HCT116 (cell line): ENCODE data around the gene CDYL. TPM values are rescaled to one million over a fixed set of nuclear protein-coding genes. Genes with fewer than 3 reads are reported as not detected.

Experiments
- ATAC-seq: fragments of 200-7000 bp; cut with Tn5 transposase; 2 replicates; pipeline ENCODE4 v1.9.1; 2020; ENCODE audit warnings: mild to moderate bottlenecking, moderate library complexity
- BruUV-seq: library from RNA; stranded (reverse); fragments of 400-500 nt; replicated peaks from 2 replicates; lab custom pipeline; 2021; lab: Mats Ljungman, UMichigan
- CTCF ChIA-PET: fragments of 300-600 bp; sonication (Branson Sonifier 250); formaldehyde crosslinking; loops from one replicate; lab custom pipeline; 2021; ENCODE audit warnings: antibody characterized with exemption; lab: Charles Lee
- POLR2A ChIA-PET: fragments of 300-600, 350-600 bp; sonication (Branson Sonifier 250); formaldehyde crosslinking; loops from one replicate; lab custom pipeline; 2021; ENCODE audit warnings: antibody characterized with exemption; lab: Charles Lee
- RAD21 ChIA-PET, 2 experiments: fragments of 300-600 bp; sonication (Branson Sonifier 250); formaldehyde crosslinking; loops; one replicate each; lab custom pipeline; 2023; ENCODE audit warnings: low total read pairs in 2 of 2; ENCODE audit not compliant: uncharacterized antibody in 2 of 2, unreplicated experiment in 2 of 2, low non-redundant PET in 1 of 2; lab: Charles Lee
- DNase-seq: peaks from one replicate; pipeline ENCODE4 v3.0.0-alpha.2; 2010; ENCODE audit warnings: low read depth, low spot score
- H2AFZ ChIP-seq: fragments of 200-600 bp; shearing (Covaris generic), sonication (generic); 2 replicates; pipeline ENCODE4 v1.6.1; 2017; ENCODE audit warnings: low read depth, mixed run types, mixed read lengths, antibody characterized with exemption, low read length; ENCODE audit not compliant: poor library complexity, severe bottlenecking
- H3K27ac ChIP-seq: 2 replicates; pipeline ENCODE4 v1.5.1; 2012; ENCODE audit warnings: low read depth, low read length
- H3K27me3 ChIP-seq: fragments of 200-600 bp; sonication (generic); 2 replicates; pipeline ENCODE4 v1.6.1; 2016; ENCODE audit warnings: mixed run types, low read length, mixed read lengths; ENCODE audit not compliant: insufficient read depth
- H3K36me3 ChIP-seq, 2 experiments: fragments of 200-500 bp in 1 of 2; fragments of 200-600 bp in 1 of 2; sonication (Bioruptor generic) in 1 of 2; sonication (generic) in 1 of 2; 2 replicates each; pipeline versions ENCODE4 v1.5.1 to v1.6.1; 2014 to 2016; ENCODE audit warnings: low read length in 2 of 2, inconsistent platforms in 1 of 2, mixed read lengths in 1 of 2, mixed run types in 1 of 2; ENCODE audit not compliant: insufficient read depth in 2 of 2, control insufficient read depth in 1 of 2
- H3K4me1 ChIP-seq, 2 experiments: fragments of 200-600 bp in 1 of 2; sonication (generic) in 1 of 2; 2 replicates each; pipeline versions ENCODE4 v1.5.1 to v1.6.1; 2012 to 2017; ENCODE audit warnings: low read length in 2 of 2, inconsistent platforms in 1 of 2, mild to moderate bottlenecking in 1 of 2, mixed read lengths in 1 of 2, mixed run types in 1 of 2, moderate library complexity in 1 of 2; ENCODE audit not compliant: insufficient read depth in 2 of 2, control insufficient read depth in 1 of 2
- H3K4me2 ChIP-seq: fragments of 200-600 bp; sonication (generic); 2 replicates; pipeline ENCODE4 v1.6.1; 2017; ENCODE audit warnings: mixed run types, low read length, mixed read lengths
- H3K4me3 ChIP-seq, 2 experiments: fragments of 200-600 bp in 1 of 2; sonication (generic) in 1 of 2; replicated peaks in 1 of 2; 2 replicates each; pipeline ENCODE4 v1.5.1; 2011 to 2016; ENCODE audit warnings: low read length in 2 of 2, control low read depth in 1 of 2, low read depth in 1 of 2, mild to moderate bottlenecking in 1 of 2, mixed read lengths in 1 of 2, mixed run types in 1 of 2
- H3K79me2 ChIP-seq: fragments of 200-600 bp; sonication (generic); 2 replicates; pipeline ENCODE4 v1.6.1; 2017; ENCODE audit warnings: mild to moderate bottlenecking, mixed run types, low read length, moderate library complexity, mixed read lengths; ENCODE audit not compliant: insufficient read depth
- H3K9ac ChIP-seq: fragments of 200-600 bp; sonication (generic); 2 replicates; pipeline ENCODE4 v1.6.1; 2016; ENCODE audit warnings: low read length, mixed read lengths
- H3K9me2 ChIP-seq: fragments of 200-600 bp; sonication (generic), shearing (Covaris generic); 2 replicates; pipeline ENCODE4 v1.6.1; 2017; ENCODE audit warnings: mixed run types, mild to moderate bottlenecking, moderate library complexity; ENCODE audit not compliant: insufficient read depth
- H3K9me3 ChIP-seq, 2 experiments: fragments of 200-500 bp in 1 of 2; fragments of 200-600 bp in 1 of 2; sonication (Bioruptor generic) in 1 of 2; sonication (generic) in 1 of 2; 2 replicates each; pipeline ENCODE4 v1.6.1; 2014 to 2017; ENCODE audit warnings: low read length in 2 of 2, mixed read lengths in 2 of 2, inconsistent platforms in 1 of 2, low read depth in 1 of 2, mild to moderate bottlenecking in 1 of 2, mixed run types in 1 of 2, moderate library complexity in 1 of 2; ENCODE audit not compliant: control insufficient read depth in 1 of 2, insufficient read depth in 1 of 2
- H4K20me1 ChIP-seq: fragments of 200-600 bp; sonication (generic), shearing (Covaris generic); 2 replicates; pipeline ENCODE4 v1.6.1; 2017; ENCODE audit warnings: mixed run types, mild to moderate bottlenecking, moderate library complexity; ENCODE audit not compliant: insufficient read depth
- ATF3 ChIP-seq: IDR thresholded peaks from 2 replicates; pipeline ENCODE4 v1.6.1; 2012
- CTCF ChIP-seq, 3 experiments: fragments of 200-600 bp in 1 of 3; sonication (generic) in 1 of 3; IDR thresholded peaks in 2 of 3; conservative IDR thresholded peaks in 1 of 3; 2 replicates each; pipeline ENCODE4 v1.5.1; 2012 to 2017; ENCODE audit warnings: low read depth in 2 of 3, low read length in 2 of 3, antibody characterized with exemption in 1 of 3, borderline replicate concordance in 1 of 3, control low read depth in 1 of 3, mild to moderate bottlenecking in 1 of 3, mixed read lengths in 1 of 3, mixed run types in 1 of 3, moderate library complexity in 1 of 3; ENCODE audit not compliant: insufficient read depth in 1 of 3
- EGR1 ChIP-seq: IDR thresholded peaks from 2 replicates; pipeline ENCODE4 v1.6.1; 2012; ENCODE audit warnings: low read depth
- EZH2phosphoT487 ChIP-seq: fragments of 200-600 bp; IDR thresholded peaks from 2 replicates; pipeline ENCODE4 v1.6.1; 2018; ENCODE audit warnings: antibody characterized with exemption, borderline replicate concordance
- FOSL1 ChIP-seq: IDR thresholded peaks from 2 replicates; pipeline ENCODE4 v1.6.1; 2012; ENCODE audit warnings: low read depth
- POLR2AphosphoS5 ChIP-seq: IDR thresholded peaks from 2 replicates; pipeline ENCODE4 v1.6.1; 2011; ENCODE audit warnings: mild to moderate bottlenecking, low read depth, low read length, moderate library complexity
- REST ChIP-seq: IDR thresholded peaks from 2 replicates; pipeline ENCODE4 v1.6.1; 2012; ENCODE audit warnings: low read depth
- TCF7L2 ChIP-seq: IDR thresholded peaks from 2 replicates; pipeline ENCODE4 v1.7.0; 2011; ENCODE audit warnings: borderline replicate concordance, inconsistent platforms; ENCODE audit not compliant: insufficient read depth, insufficient read length; ENCODE audit errors: extremely low read depth
- ZFX ChIP-seq: fragments of 450-650 bp; IDR thresholded peaks from 2 replicates; pipeline ENCODE4 v1.6.1; 2017
- ZNF274 ChIP-seq: fragments of 200-500 bp; sonication (Bioruptor generic); IDR thresholded peaks from 2 replicates; pipeline ENCODE4 v1.6.1; 2014; ENCODE audit warnings: mild to moderate bottlenecking, low read depth, low read length, inconsistent platforms
- intact Hi-C: fragments of 100-400 bp; cut with micrococcal nuclease; formaldehyde crosslinking; loops from 2 replicates; pipeline ENCODE4 v1.10.0; 2022
- total RNA-seq: library from RNA; stranded (reverse); gene quantifications from one replicate; pipeline ENCODE4 v1.2.1, GENCODE V29; 2021; ENCODE audit not compliant: unreplicated experiment
- TF ChIP-seq, protein P1 (sequence below): IDR thresholded peaks from 2 replicates; pipeline ENCODE4 v1.6.1; 2011; ENCODE audit warnings: mild to moderate bottlenecking, low read length, moderate library complexity; ENCODE audit not compliant: insufficient replicate concordance; ENCODE audit errors: extremely low read depth

Gene CDYL
- total RNA-seq, 1 experiment from 2014 or later, result 42.6 TPM

DNA sequence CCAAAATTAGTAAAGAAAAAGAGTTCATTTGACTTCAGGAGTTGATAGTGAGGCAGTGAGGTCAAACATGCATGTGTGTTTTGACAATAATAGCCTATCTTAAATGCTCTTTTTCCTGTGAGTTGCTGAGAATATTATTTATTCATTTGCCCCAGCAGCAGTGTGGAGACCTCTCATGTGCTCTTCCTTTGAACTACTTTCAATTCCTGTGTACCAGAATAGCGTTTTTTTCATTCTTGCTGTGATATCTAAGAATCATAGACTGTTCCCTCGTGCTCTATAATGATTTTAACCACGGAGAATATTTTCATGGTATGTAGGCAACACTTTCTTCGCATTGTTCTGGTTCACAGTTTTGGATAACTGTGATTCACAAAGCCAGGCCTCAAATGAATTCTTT lies 5.2 kb downstream of the CDYL start (continued):
- TF ChIP-seq, protein P1, sequence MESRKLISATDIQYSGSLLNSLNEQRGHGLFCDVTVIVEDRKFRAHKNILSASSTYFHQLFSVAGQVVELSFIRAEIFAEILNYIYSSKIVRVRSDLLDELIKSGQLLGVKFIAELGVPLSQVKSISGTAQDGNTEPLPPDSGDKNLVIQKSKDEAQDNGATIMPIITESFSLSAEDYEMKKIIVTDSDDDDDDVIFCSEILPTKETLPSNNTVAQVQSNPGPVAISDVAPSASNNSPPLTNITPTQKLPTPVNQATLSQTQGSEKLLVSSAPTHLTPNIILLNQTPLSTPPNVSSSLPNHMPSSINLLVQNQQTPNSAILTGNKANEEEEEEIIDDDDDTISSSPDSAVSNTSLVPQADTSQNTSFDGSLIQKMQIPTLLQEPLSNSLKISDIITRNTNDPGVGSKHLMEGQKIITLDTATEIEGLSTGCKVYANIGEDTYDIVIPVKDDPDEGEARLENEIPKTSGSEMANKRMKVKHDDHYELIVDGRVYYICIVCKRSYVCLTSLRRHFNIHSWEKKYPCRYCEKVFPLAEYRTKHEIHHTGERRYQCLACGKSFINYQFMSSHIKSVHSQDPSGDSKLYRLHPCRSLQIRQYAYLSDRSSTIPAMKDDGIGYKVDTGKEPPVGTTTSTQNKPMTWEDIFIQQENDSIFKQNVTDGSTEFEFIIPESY, result no peak

- no peak overlapping the region for H2AFZ ChIP-seq
- ChIA-PET RAD21 (no interaction called here), CTCF (no interaction called here)
Observed at GRCh38 chr6:4781967-4782575, 5.9 kb downstream of the CDYL start.

More at GRCh38 chr6:4781967-4782575, 5.9 kb downstream of the CDYL start:
- POLR2A ChIA-PET, result no interaction called here
- no peak overlapping the region for H3K9ac ChIP-seq
- no peak overlapping the region for H3K27ac ChIP-seq
- no peak for DNase-seq
- ATAC-seq, result no peak
- peaks cover 11 to 34% of the 10 kb centered on the region in 2 experiments; a peak in 3 of 4 replicates for H3K4me1 ChIP-seq
- intact Hi-C loops, result no loop called here
- H3K79me2 ChIP-seq, result peaks cover 98% of the 10 kb centered on the region
- no peaks in the 10 kb centered on the region for H3K27me3 ChIP-seq
- TF ChIP-seq CTCF (IDR thresholded peaks at IDR 0.05 in 2 of 3, conservative IDR thresholded peaks at IDR 0.05 in 1 of 3; ENCODE audit: borderline replicate concordance in 1 of 3, insufficient read depth in 1 of 3, low read depth in 2 of 3, low read length in 2 of 3) (no peak), EGR1 (no peak), REST (no peak), FOSL1 (no peak), ZNF274 (no peak), TCF7L2 (no peak), ATF3 (no peak), POLR2AphosphoS5 (no peak), ZFX (no peak), EZH2phosphoT487 (no peak)
- H3K36me3 ChIP-seq, result no peaks in the 10 kb centered on the region
- H3K4me3 ChIP-seq, result no peak overlapping the region
- no peaks in the 10 kb centered on the region for H3K9me2 ChIP-seq
- BruUV-seq, result no TSS peak
- H4K20me1 ChIP-seq, result peaks cover 20% of the 10 kb centered on the region; the same call in 1 of the 2 replicates
- H3K4me2 ChIP-seq, result no peak overlapping the region
- no peaks in the 10 kb centered on the region for H3K9me3 ChIP-seq
